ENCODE data around the gene B4GALT5. TPM values are rescaled to one million over a fixed set of nuclear protein-coding genes. Genes with fewer than 3 reads are reported as not detected.
A peak's percentile ranks its signal among the peaks of the same experiment; 100 is the strongest.
"Not testable (repeated sequence)": the region's sequence is repeated elsewhere in the genome, so short reads cannot be mapped to it uniquely, and the experiment has no call there.

Gene B4GALT5
- total RNA-seq, 2 donors from 2014 or later = 9.3 to 12.2 TPM

DNA sequence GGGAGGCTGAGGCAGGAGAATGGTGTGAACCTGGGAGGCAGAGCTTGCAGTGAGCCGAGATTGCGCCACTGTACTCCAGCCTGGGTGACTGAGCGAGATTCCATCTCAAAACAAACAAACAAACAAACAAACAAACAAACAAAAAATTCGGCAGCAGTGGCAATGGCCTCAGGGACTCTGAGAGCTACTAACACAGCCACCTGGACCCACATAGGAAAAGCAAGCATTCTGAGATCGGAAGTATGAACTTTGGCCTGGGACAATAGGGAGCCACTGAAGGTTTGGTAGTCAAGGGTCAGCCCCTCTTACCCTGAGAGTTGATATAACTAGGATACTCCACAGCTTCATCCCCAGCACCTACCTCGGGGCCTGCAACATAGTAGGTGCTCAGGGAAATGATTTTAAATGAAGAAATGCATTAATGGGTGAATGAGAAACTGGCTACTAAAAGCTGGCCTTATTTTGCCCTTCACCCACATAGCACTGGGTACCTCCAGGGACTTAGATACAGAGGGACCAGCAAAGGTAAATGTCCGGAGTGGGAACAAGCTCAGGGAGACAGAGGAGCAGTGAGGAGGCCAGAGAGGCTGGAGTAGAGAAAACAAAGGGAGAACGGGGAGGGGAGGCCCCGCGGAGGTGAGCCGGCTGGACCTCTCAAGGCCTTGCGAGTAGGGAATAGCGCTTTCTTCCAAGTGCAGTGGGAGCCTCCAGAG lies 99.2 kb downstream of the B4GALT5 start:
- intact Hi-C loops (cut with DNase I) = loop anchor here (10.0 kb wide), 1 partner anchor 230 kb away; no protein-coding TSS in a partner anchor
- Histone ChIP-seq H3K4me3 (no peak overlapping the region), H3K4me1 (peaks cover 19% of the 10 kb centered on the region), H3K27me3 (no peaks in the 10 kb centered on the region), H3K27ac (no peak overlapping the region), H3K36me3 (replicated peaks in 1 of 2; ENCODE audit: insufficient read depth in 1 of 2, low read depth in 2 of 2) (no peaks in the 10 kb centered on the region), H3K9me3 (no peaks in the 10 kb centered on the region)
- no peak for DNase-seq
- ATAC-seq = no peak
- TF ChIP-seq, protein P1, sequence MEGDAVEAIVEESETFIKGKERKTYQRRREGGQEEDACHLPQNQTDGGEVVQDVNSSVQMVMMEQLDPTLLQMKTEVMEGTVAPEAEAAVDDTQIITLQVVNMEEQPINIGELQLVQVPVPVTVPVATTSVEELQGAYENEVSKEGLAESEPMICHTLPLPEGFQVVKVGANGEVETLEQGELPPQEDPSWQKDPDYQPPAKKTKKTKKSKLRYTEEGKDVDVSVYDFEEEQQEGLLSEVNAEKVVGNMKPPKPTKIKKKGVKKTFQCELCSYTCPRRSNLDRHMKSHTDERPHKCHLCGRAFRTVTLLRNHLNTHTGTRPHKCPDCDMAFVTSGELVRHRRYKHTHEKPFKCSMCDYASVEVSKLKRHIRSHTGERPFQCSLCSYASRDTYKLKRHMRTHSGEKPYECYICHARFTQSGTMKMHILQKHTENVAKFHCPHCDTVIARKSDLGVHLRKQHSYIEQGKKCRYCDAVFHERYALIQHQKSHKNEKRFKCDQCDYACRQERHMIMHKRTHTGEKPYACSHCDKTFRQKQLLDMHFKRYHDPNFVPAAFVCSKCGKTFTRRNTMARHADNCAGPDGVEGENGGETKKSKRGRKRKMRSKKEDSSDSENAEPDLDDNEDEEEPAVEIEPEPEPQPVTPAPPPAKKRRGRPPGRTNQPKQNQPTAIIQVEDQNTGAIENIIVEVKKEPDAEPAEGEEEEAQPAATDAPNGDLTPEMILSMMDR (IDR thresholded peaks at IDR 0.05) = no peak
- WGBS, 2 donors = 83 to 86% methylated on average over 13 of the region's 13 CpGs

DNA sequence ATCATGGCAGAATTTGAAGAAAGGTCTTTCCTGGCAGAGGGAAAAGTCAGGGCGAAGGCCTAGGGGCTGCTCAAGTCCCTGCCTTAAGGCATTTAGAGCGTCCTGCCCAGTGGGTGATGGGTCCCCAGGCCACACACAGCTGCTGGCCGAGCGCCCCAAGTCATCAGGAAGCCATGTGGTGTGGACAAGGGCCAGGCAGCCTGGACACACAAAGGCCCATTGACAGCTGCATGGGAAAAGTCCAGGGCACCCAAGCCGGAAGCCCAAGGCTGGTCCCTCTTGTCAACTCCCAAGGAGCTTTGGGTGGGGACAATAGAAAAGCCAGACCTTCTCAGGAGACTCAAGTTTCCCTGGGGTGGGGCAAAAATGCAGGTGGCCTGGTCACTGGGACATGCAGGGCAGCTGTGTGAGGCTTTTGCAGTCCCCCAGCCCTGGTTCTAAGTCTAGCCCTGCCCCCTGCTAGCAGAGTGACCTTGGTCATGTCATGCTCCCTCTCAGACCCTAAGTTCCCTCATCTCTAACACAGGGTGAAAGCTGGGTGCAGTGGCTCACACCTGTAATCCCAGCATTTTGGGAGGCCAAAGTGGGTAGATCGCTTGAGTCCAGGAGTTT lies 101.4 kb downstream of the B4GALT5 start:
- intact Hi-C loops (cut with DNase I) = loop anchor here (10.0 kb wide), 1 partner anchor 233 kb away; no protein-coding TSS in a partner anchor
- Histone ChIP-seq H3K4me3 (no peak overlapping the region), H3K27me3 (no peaks in the 10 kb centered on the region), H3K4me1 (peaks cover 24% of the 10 kb centered on the region), H3K27ac (peak overlapping the region in 2 of 4 donors; percentile 50 to 55), H3K9me3 (no peaks in the 10 kb centered on the region), H3K36me3 (replicated peaks in 1 of 2; ENCODE audit: insufficient read depth in 1 of 2, low read depth in 2 of 2) (no peaks in the 10 kb centered on the region)
- ATAC-seq = peak; percentile 28
- 62 to 75% methylated on average over 3 to 6 of the region's 6 CpGs for WGBS, 2 donors
- TF ChIP-seq, protein P1 (IDR thresholded peaks at IDR 0.05) = no peak
- no peak for TF ChIP-seq POLR2A (IDR thresholded peaks at IDR 0.05)
- peak; percentile 36 to 67 (median 62) for DNase-seq

DNA sequence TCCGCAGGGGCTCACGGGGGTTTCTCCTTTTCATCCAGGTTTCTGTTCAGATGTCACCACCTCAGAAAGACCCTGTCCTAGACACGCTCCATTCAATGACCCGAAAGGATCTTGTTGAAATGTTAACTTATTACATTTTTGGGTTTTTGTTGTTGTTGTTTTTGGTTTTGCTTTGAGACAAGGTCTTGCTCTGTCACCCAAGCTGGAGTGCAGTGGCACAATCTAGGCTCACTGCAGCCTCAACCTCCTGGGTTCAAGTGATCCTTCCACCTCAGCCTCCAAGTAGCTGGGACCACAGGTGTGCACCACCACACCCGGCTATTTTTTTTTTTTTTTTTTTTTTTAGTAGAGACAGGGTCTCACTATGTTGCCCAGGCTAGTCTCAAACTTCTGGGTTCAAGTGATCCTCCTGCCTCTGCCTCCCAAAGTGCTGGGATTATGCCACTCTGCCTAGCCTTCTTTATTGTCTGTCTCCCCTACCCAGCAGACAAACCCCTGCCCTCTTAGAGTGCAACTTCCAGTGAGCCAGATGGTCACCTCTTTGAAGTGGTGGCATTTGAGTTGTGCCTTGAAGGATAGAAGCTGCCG lies 102.0 kb downstream of the B4GALT5 start:
- peak overlapping the region in 2 of 4 donors; percentile 50 to 55 for H3K27ac ChIP-seq

DNA sequence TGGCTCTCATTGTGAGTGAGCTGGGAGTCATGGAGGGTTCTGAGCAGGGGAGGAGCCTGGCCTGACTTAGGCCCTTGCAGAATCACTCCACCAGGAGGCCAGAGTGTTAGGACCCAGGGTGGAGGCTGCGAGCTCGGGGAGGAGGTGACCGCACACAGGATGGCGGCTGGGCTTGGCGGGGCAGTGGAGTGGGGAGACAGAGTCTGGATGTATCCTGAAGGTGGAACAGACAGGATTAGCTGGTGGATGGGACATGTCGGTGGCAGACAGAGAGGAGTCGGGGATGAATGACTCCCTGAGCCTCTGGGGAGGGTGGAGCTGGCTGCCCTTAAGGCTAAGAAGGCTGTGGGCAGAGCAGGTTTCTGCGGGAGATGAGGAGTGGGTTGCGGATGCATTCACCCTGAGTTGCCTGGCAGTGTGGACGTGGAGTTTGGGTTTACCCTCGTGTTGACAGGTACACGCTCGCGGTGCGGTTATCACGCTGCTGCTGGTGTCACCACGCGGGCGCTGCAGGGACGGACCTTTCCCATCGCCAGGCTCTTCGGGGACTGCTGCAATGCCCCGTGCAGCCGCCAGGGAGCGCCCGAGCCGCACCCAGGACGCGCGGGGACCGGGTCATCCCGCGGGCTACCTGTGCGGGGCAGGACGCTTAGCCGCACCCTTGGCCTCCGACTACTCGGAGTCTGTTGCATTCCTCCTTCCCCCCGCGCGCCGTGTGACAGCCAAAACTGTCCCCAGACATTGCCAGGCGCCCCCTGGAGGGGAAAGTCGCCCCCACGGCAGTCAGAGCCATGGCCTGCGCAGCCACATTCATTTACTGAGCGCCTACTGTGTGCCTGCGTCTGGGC lies 102.8 kb downstream of the B4GALT5 start:
- Histone ChIP-seq H3K27ac (peak overlapping the region in 2 of 4 donors; percentile 50 to 55), H3K27me3 (no peaks in the 10 kb centered on the region), H3K4me1 (peaks cover 22% of the 10 kb centered on the region), H3K9me3 (no peaks in the 10 kb centered on the region), H3K4me3 (no peak overlapping the region), H3K36me3 (replicated peaks in 1 of 2; ENCODE audit: insufficient read depth in 1 of 2, low read depth in 2 of 2) (no peaks in the 10 kb centered on the region)
- WGBS, 2 donors = 14 to 57% methylated on average over 11 to 47 of the region's 48 CpGs
- ATAC-seq = peak; percentile 82
- intact Hi-C loops (cut with DNase I) = loop anchor here (10.0 kb wide), 1 partner anchor 234 kb away; no protein-coding TSS in a partner anchor
- TF ChIP-seq, protein P1 (IDR thresholded peaks at IDR 0.05) = peak; percentile 98 to 100 (median 99)
- TF ChIP-seq POLR2A (IDR thresholded peaks at IDR 0.05) = no peak
- peak; percentile 80 to 84 (median 82) for DNase-seq

More for the DNA sequence above, 102.0 kb downstream of the B4GALT5 start:
- intact Hi-C loops (cut with DNase I) = loop anchor here (10.0 kb wide), 1 partner anchor 233 kb away; no protein-coding TSS in a partner anchor
- not testable (repeated sequence) for ATAC-seq; H3K27me3 ChIP-seq; H3K4me3 ChIP-seq; DNase-seq; H3K9me3 ChIP-seq; H3K36me3 ChIP-seq (replicated peaks in 1 of 2; ENCODE audit: insufficient read depth in 1 of 2, low read depth in 2 of 2)
- peaks cover 24% of the 10 kb centered on the region for H3K4me1 ChIP-seq
- WGBS, 2 donors = 68 to 71% methylated on average over 6 of the region's 6 CpGs

Data from body of pancreas (tissue), 4 donors.